Neural progenitor cell (in vitro differentiated cells): ENCODE measurements around the gene PCGF3. TPM values are rescaled to one million over a fixed set of nuclear protein-coding genes. Genes with fewer than 3 reads are reported as not detected.

Experiments
- DNase-seq: peaks from one replicate; pipeline ENCODE4 v3.0.0-alpha.2; 2016; ENCODE audit warnings: low spot score
- H2AFZ ChIP-seq: fragments of 200-600 bp; sonication (generic); replicated peaks from 2 replicates; pipeline ENCODE4 v1.6.1; 2016; ENCODE audit warnings: antibody characterized with exemption
- H3F3A ChIP-seq: fragments of 200-600 bp; sonication (generic); 2 replicates; pipeline ENCODE4 v1.6.1; 2016; ENCODE audit warnings: antibody characterized with exemption, low read depth
- H3K27ac ChIP-seq: fragments of 200-600 bp; sonication (generic); 2 replicates; pipeline ENCODE4 v1.5.1; 2016; ENCODE audit warnings: mild to moderate bottlenecking
- H3K27me3 ChIP-seq: fragments of 200-600 bp; sonication (generic); 2 replicates; pipeline ENCODE4 v1.6.1; 2016; ENCODE audit warnings: mild to moderate bottlenecking, moderate library complexity
- H3K36me3 ChIP-seq: fragments of 200-600 bp; sonication (generic); 2 replicates; pipeline ENCODE4 v1.5.1; 2016
- H3K4me1 ChIP-seq: fragments of 200-600 bp; sonication (generic); 2 replicates; pipeline ENCODE4 v1.6.1; 2016; ENCODE audit warnings: mixed run types
- H3K4me2 ChIP-seq: fragments of 200-600 bp; sonication (generic); 2 replicates; pipeline ENCODE4 v1.6.1; 2016
- H3K4me3 ChIP-seq: fragments of 200-600 bp; sonication (generic); 2 replicates; pipeline ENCODE4 v1.5.1; 2016
- H3K79me2 ChIP-seq: fragments of 200-600 bp; sonication (generic); 2 replicates; pipeline ENCODE4 v1.6.1; 2016; ENCODE audit warnings: low read depth
- H3K9ac ChIP-seq: fragments of 200-600 bp; sonication (generic); 2 replicates; pipeline ENCODE4 v1.6.1; 2016
- H3K9me3 ChIP-seq: fragments of 200-600 bp; sonication (generic); 2 replicates; pipeline ENCODE4 v1.5.1; 2016; ENCODE audit warnings: low read depth
- H4K20me1 ChIP-seq: fragments of 200-600 bp; sonication (generic); 2 replicates; pipeline ENCODE4 v1.6.1; 2016; ENCODE audit warnings: low read depth
- H3K27ac Mint-ChIP-seq: 3 replicates; pipeline ENCODE4 v1.8.0; 2021; ENCODE audit warnings: mixed read lengths
- H3K27me3 Mint-ChIP-seq: 2 replicates; pipeline ENCODE4 v1.8.0; 2022; ENCODE audit warnings: low read depth, mild to moderate bottlenecking, inconsistent platforms, moderate library complexity, mixed read lengths; ENCODE audit not compliant: insufficient read depth
- H3K36me3 Mint-ChIP-seq: 3 replicates; pipeline ENCODE4 v1.8.0; 2021; ENCODE audit warnings: mixed read lengths
- H3K4me1 Mint-ChIP-seq: 3 replicates; pipeline ENCODE4 v1.8.0; 2021; ENCODE audit warnings: mixed read lengths
- H3K4me3 Mint-ChIP-seq: 3 replicates; pipeline ENCODE4 v1.8.0; 2021; ENCODE audit warnings: mild to moderate bottlenecking, moderate library complexity, mixed read lengths
- H3K9me3 Mint-ChIP-seq: 3 replicates; pipeline ENCODE4 v1.8.0; 2020; ENCODE audit warnings: mixed read lengths
- CTCF ChIP-seq: fragments of 200-600 bp; sonication (generic); IDR thresholded peaks from 2 replicates; pipeline ENCODE4 v1.5.1; 2017; ENCODE audit warnings: antibody characterized with exemption, mild to moderate bottlenecking
- EZH2 ChIP-seq: fragments of 200-600 bp; sonication (generic); IDR thresholded peaks from 2 replicates; pipeline ENCODE4 v1.6.1; 2017; ENCODE audit warnings: antibody characterized with exemption, mild to moderate bottlenecking, moderate library complexity
- EZH2phosphoT487 ChIP-seq: fragments of 200-600 bp; sonication (generic); IDR thresholded peaks from 2 replicates; pipeline ENCODE4 v1.6.1; 2017; ENCODE audit warnings: antibody characterized with exemption
- total RNA-seq: library from RNA; depleted of rRNA; stranded (reverse); fragments of >200 nt; gene quantifications from 2 replicates; pipeline ENCODE4 v1.2.3, GENCODE V29; 2015; ENCODE audit warnings: low replicate concordance

Gene PCGF3
- total RNA-seq, 1 donor from 2014 or later = 44.7 TPM

GRCh38 chr4:665381-665750, 40.3 kb upstream of the PCGF3 start:
- Histone ChIP-seq H3K36me3 (no peaks in the 10 kb centered on the region), H2AFZ (no peak overlapping the region), H3K79me2 (no peaks in the 10 kb centered on the region), H3K4me2 (no peak overlapping the region), H4K20me1 (no peaks in the 10 kb centered on the region), H3K4me3 (no peak overlapping the region), H3K9me3 (no peaks in the 10 kb centered on the region), H3K27me3 (no peaks in the 10 kb centered on the region), H3K9ac (no peak overlapping the region), H3K4me1 (peaks cover 5% of the 10 kb centered on the region), H3K27ac (no peak overlapping the region), H3F3A (no peaks in the 10 kb centered on the region)
- H3K36me3 Mint-ChIP-seq = peaks cover 2% of the 10 kb centered on the region
- H3K4me1 Mint-ChIP-seq = no peaks in the 10 kb centered on the region
- no peak overlapping the region for H3K27ac Mint-ChIP-seq
- peak overlapping the region; percentile 65 for H3K4me3 Mint-ChIP-seq
- no peak for DNase-seq
- peaks cover 9% of the 10 kb centered on the region for H3K27me3 Mint-ChIP-seq
- H3K9me3 Mint-ChIP-seq = no peaks in the 10 kb centered on the region
- TF ChIP-seq EZH2phosphoT487 (no peak), EZH2 (no peak), CTCF (no peak)

DNA sequence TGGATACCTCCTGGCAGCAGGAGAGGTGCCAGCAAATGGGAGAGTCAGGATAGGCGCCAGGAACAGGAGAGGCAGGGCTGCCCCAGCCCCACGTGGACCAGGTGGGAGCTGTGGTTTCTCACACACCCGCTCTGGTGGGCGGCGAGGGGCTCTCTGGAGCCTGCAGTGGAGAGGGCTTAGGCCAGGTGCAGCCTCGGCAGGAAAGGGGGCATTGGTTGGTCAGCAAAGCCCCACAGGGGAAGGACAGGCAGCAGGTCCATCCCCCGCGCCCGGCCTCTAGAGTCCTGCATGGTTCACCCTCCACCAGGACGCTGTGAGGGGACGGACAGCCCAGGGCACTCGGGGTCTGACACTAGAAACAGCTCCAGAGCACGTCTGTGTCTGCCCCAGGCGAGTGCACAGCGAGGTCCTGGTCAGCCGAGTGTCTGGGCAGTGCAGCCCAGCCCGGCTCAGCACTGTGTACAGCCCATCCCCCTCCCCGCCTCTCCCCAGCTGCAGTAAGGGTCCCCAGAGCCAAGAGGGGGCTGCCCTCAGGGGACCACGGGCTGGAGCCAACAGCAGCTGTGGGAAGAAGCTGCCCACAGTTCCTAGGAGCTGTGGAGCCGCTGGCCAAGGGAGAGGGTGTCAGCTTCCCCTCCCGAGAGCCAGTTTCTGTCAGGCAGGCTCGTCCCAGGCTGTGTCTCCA, 39.7 kb upstream of the PCGF3 start:
- H3K9ac ChIP-seq = no peak overlapping the region
- H3K4me3 Mint-ChIP-seq = no peak overlapping the region
- no peak overlapping the region for H3K27ac ChIP-seq

DNA sequence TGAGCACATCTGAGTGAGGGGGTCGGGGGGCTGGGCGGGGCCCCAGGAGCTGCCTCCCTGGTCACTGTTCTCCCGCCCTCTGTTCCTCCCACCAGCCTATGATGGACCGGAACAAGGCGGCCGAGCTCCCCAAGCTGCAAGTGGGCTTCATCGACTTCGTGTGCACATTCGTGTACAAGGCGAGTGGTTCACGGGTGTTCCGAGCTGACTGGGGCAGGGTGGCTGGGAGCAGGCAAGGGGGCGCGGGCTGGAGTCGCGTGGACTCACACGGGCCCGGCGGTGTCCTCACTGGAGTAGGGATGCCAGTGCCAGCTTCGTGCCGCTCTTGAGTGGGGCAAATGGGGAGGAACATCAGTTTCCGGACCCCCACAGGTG, 39.2 kb upstream of the PCGF3 start:
- peaks cover 5% of the 10 kb centered on the region for H3K4me1 ChIP-seq
- no peak overlapping the region for H2AFZ ChIP-seq
- no peak overlapping the region for H3K9ac ChIP-seq
- H3K27me3 ChIP-seq = no peaks in the 10 kb centered on the region
- no peak overlapping the region for H3K27ac Mint-ChIP-seq
- H3K27me3 Mint-ChIP-seq = peaks cover 7% of the 10 kb centered on the region
- peaks cover 7% of the 10 kb centered on the region for H3K36me3 Mint-ChIP-seq
- no peak overlapping the region for H3K27ac ChIP-seq
- DNase-seq = no peak
- no peaks in the 10 kb centered on the region for H3F3A ChIP-seq
- H3K4me1 Mint-ChIP-seq = no peaks in the 10 kb centered on the region
- TF ChIP-seq EZH2 (no peak), EZH2phosphoT487 (no peak), CTCF (no peak)
- H3K79me2 ChIP-seq = no peaks in the 10 kb centered on the region
- no peak overlapping the region for H3K4me3 Mint-ChIP-seq
- H3K4me2 ChIP-seq = no peak overlapping the region
- no peaks in the 10 kb centered on the region for H3K36me3 ChIP-seq
- no peak overlapping the region for H3K4me3 ChIP-seq
- H4K20me1 ChIP-seq = no peaks in the 10 kb centered on the region
- no peaks in the 10 kb centered on the region for H3K9me3 Mint-ChIP-seq
- H3K9me3 ChIP-seq = no peaks in the 10 kb centered on the region

More for the DNA sequence above, 39.7 kb upstream of the PCGF3 start:
- H3K9me3 ChIP-seq = no peaks in the 10 kb centered on the region
- H3K79me2 ChIP-seq = no peaks in the 10 kb centered on the region
- no peak for TF ChIP-seq EZH2
- TF ChIP-seq CTCF = no peak
- TF ChIP-seq EZH2phosphoT487 = no peak
- Mint-ChIP-seq H3K4me1 (no peaks in the 10 kb centered on the region), H3K36me3 (peaks cover 6% of the 10 kb centered on the region), H3K27ac (no peak overlapping the region), H3K9me3 (no peaks in the 10 kb centered on the region), H3K27me3 (peaks cover 8% of the 10 kb centered on the region)
- H3K36me3 ChIP-seq = no peaks in the 10 kb centered on the region
- H4K20me1 ChIP-seq = no peaks in the 10 kb centered on the region
- H3K27me3 ChIP-seq = no peaks in the 10 kb centered on the region
- no peak overlapping the region for H2AFZ ChIP-seq
- DNase-seq = no peak
- no peak overlapping the region for H3K4me2 ChIP-seq
- H3F3A ChIP-seq = no peaks in the 10 kb centered on the region
- H3K4me3 ChIP-seq = no peak overlapping the region
- H3K4me1 ChIP-seq = peaks cover 5% of the 10 kb centered on the region
